ENCODE measurements around the gene SYNE2. TPM values are rescaled to one million over a fixed set of nuclear protein-coding genes. Genes with fewer than 3 reads are reported as not detected.

The SYNE2 gene
- total and polyA plus RNA-seq, 2 of the 8 experiments (the other 6 are each of a cell fraction or from before 2014, with no cell fraction given) = 32.6 to 46.1 TPM

DNA sequence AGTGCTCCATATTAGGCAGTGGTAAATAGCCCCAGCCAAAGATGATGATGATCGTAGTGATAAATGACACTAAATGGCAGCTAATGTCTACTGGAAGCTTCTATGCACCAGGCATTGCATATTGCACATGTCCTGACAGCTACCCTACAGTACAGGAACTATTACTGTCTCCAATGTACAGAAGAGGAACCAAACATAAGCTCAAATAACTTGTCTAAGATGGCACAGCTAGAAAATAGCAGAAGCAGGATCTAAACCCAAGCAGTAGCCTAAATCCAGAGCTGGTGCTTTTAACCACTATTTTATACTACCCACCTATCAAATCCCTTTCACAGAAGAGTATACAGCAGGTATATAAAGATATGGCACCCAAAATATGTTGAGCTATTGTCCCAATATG, 412.4 kb downstream of the SYNE2 start:
- H3K79me1 ChIP-seq (ENCODE audit: low read depth, low read length) = no peaks in the 10 kb centered on the region
- ChIA-PET CTCF (ENCODE audit: partially characterized antibody) (interaction anchor here (0.6 to 1.5 kb wide), 7 partner anchors 11 to 442 kb away, joined by 3 to 6 read pairs (median 3); no protein-coding TSS in a partner anchor), POLR2A (ENCODE audit: partially characterized antibody) (interaction anchor here (1.2 kb wide), 1 partner anchor 28 kb away, joined by 3 read pairs; no protein-coding TSS in a partner anchor)
- H3K4me2 ChIP-seq (ENCODE audit: insufficient read depth in 1 of 2, low read depth in 2 of 2, low read length in 2 of 2) = no peak overlapping the region
- H2AFZ ChIP-seq (ENCODE audit: low read length) = no peak overlapping the region
- peaks cover 0 to 1% (median 0%) of the 10 kb centered on the region in 4 experiments; a peak in 1 of 7 replicates for H3K27me3 ChIP-seq (replicated peaks in 1 of 4; ENCODE audit: control insufficient read depth in 3 of 4, extremely low read depth in 1 of 4, insufficient read depth in 3 of 4, low read length in 3 of 4)
- no peak overlapping the region for H2BK15ac ChIP-seq (ENCODE audit: low read length)
- H3K56ac ChIP-seq (replicated peaks; ENCODE audit: insufficient read length, low read depth, low read length) = no peak overlapping the region
- H4K5ac ChIP-seq (ENCODE audit: insufficient read length, low read depth, low read length) = no peak overlapping the region
- DNase-seq (ENCODE audit: low read depth in 1 of 2, low spot score in 2 of 2) (no peak), FAIRE-seq (no peak)
- H2BK5ac ChIP-seq (ENCODE audit: low read depth, low read length) = no peak overlapping the region
- no peak overlapping the region for H3K9ac ChIP-seq (replicated peaks in 1 of 4; ENCODE audit: extremely low read depth in 1 of 4, low read depth in 3 of 4, low read length in 3 of 4)
- no peaks in the 10 kb centered on the region for H4K20me1 ChIP-seq (replicated peaks in 1 of 2; ENCODE audit: control insufficient read depth in 1 of 2, insufficient read depth in 2 of 2, low read length in 2 of 2)
- 96% methylated on average over 1 of the region's 1 CpG; no CpG with 5 or more reads in 1 of the 2 experiments for WGBS, 2 experiments (ENCODE audit: extremely low coverage in 1 of 2, insufficient coverage in 1 of 2, insufficient read length in 1 of 2, insufficient replicate concordance in 2 of 2, low coverage in 1 of 2, low lambda C conversion rate in 2 of 2, missing lambda C conversion rate in 1 of 2)
- H3K9me3 ChIP-seq (ENCODE audit: insufficient read depth in 2 of 2, low read depth in 1 of 2, low read length in 1 of 2) = no peaks in the 10 kb centered on the region
- no peak overlapping the region for H2BK120ac ChIP-seq (replicated peaks; ENCODE audit: low read depth, low read length)
- H3K4me1 ChIP-seq (replicated peaks in 1 of 4; ENCODE audit: control insufficient read depth in 3 of 4, insufficient read depth in 4 of 4, low read length in 3 of 4) = no peaks in the 10 kb centered on the region
- H3K36me3 ChIP-seq (ENCODE audit: control insufficient read depth in 2 of 4, insufficient read depth in 4 of 4, low read length in 3 of 4) = no peaks in the 10 kb centered on the region
- no peak overlapping the region for H3K18ac ChIP-seq (ENCODE audit: extremely low read depth, low read length)
- no peak overlapping the region for H4K8ac ChIP-seq (ENCODE audit: extremely low read depth, insufficient read depth, low read length)
- no peaks in the 10 kb centered on the region for H3K79me2 ChIP-seq (ENCODE audit: control insufficient read depth in 1 of 2, insufficient read depth in 2 of 2, low read length in 2 of 2)
- H3K27ac ChIP-seq (ENCODE audit: low read depth, low read length) = no peak overlapping the region
- H2BK12ac ChIP-seq (ENCODE audit: low read depth, low read length) = no peak overlapping the region
- no peak overlapping the region for H3K14ac ChIP-seq (ENCODE audit: insufficient read length)
- H3K4me3 ChIP-seq (ENCODE audit: extremely low read depth in 1 of 4, insufficient read depth in 2 of 4, low read depth in 3 of 4, low read length in 4 of 4) = no peak overlapping the region
- no peak overlapping the region for H2BK20ac ChIP-seq (ENCODE audit: low read length)
- H4K91ac ChIP-seq (replicated peaks; ENCODE audit: insufficient read length, low read length) = no peak overlapping the region
- H3K23ac ChIP-seq (ENCODE audit: insufficient read length) = no peak overlapping the region
- H3K4ac ChIP-seq (replicated peaks; ENCODE audit: insufficient read length, low read depth, low read length) = no peak overlapping the region
- H2AK5ac ChIP-seq (ENCODE audit: low read depth, low read length) = no peak overlapping the region
- H3K23me2 ChIP-seq (ENCODE audit: low read depth, low read length) = no peaks in the 10 kb centered on the region
- TF ChIP-seq SP1 (IDR thresholded peaks at IDR 0.05; ENCODE audit: low read depth, low read length) (no peak), TCF12 (IDR thresholded peaks at IDR 0.05; ENCODE audit: low read depth, low read length) (no peak), GABPA (IDR thresholded peaks at IDR 0.05; ENCODE audit: borderline replicate concordance, insufficient read depth, low read length) (no peak), EP300 (IDR thresholded peaks at IDR 0.05; ENCODE audit: borderline replicate concordance in 1 of 2, low read depth in 2 of 2, low read length in 2 of 2) (no peak), ZNF274 (IDR thresholded peaks at IDR 0.05; ENCODE audit: borderline replicate concordance, extremely low read depth, low read length) (no peak), GTF2F1 (IDR thresholded peaks at IDR 0.05; ENCODE audit: borderline replicate concordance, low read depth, low read length) (no peak), HDAC6 (IDR thresholded peaks at IDR 0.05; ENCODE audit: low read depth, low read length) (no peak), TEAD4 (IDR thresholded peaks at IDR 0.05; ENCODE audit: low read depth, low read length) (no peak), POLR2AphosphoS5 (IDR thresholded peaks at IDR 0.05; ENCODE audit: low read depth, low read length) (no peak), YY1 (IDR thresholded peaks at IDR 0.05; ENCODE audit: low read depth, low read length) (no peak), CEBPB (IDR thresholded peaks at IDR 0.05; ENCODE audit: low read depth, low read length) (no peak)
- TF ChIP-seq, protein P1, sequence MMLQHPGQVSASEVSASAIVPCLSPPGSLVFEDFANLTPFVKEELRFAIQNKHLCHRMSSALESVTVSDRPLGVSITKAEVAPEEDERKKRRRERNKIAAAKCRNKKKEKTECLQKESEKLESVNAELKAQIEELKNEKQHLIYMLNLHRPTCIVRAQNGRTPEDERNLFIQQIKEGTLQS (IDR thresholded peaks at IDR 0.05; ENCODE audit: insufficient read depth, low read depth, low read length) = no peak

Data from H1 (cell line).